ENCODE data around the gene IGFN1.

IGFN1 gene

DNA sequence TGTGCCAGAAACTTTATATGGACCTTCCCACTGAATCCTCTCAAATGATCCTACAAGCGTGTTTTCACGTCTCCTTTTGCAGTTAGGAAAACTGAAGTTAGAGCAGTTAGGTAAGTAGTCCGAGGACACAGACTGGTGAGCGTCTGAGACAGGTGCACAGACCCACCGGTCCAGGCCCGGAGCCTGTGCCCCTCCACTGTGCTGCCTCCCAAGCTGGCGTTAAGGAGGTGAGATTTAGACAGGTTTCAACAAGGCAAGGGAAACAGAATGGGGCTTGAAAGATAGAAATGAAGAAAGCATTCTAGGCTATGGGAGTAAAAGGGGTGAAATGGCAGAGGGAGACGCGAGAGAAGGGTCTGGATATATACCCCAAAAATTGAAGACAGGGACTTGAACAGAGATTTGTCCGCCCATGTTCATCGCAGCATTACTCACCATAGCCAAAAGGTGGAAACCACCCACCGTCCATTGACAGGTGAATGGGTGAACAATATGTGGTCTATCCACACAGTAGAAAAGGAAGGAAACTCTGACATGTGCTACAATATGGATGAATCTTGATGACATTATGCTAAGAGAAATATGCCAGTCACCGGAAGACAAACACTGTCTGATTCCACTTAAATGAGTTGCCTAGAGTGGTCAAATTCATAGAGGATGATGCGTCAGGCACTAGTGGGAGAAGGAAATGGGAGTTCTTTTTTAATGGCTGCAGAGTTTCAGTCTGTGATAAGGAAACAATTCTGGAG, 77.0 kb downstream of the IGFN1 start:
- no peak for DNase-seq

DNA sequence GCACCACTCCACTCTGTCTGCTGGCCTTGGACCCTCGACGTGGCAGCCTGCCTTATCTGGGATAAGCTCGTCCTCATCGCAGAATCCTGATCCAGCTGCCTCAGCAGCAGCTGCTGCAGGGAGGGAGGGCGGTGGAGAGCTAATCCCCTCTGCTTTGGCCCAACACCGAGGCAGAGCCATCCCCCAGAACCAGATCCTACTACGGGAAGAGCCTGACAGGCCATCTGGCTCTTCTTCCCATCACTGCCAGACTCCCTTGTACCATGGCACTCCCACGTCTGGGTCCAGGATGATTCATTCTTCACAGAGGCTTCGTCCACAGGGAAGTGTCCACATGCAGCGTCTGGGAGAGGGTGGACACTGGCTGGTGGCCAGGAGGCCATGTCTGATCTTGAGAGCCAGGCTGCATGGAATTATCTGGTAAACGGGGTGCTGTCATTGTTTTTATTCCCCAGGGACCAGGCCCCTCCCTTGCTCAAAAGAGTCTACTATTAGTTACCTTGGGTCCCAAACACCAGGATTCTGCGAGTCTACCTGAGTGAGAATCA, 78.1 kb downstream of the IGFN1 start:
- no peak for DNase-seq

DNA sequence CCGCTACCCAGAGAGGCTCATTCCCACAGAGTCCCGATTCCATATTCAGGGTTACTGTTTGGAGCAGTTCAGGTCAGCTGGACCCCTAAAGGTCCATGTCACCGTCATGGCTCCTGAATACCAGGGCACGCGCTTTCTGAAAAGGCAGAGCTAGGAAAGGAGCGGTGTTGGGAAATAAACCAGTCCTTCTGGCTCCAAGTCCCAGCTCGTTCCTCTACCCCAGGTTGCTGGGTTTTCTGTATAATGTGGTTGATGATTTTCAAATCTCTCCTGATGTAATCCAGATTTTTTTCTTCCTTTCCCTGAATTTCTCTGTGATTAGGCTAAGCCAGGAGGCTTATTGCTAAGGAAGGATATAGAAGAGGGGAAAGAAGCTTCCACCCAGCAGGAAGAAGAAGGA, 78.7 kb downstream of the IGFN1 start:
- DNase-seq = no peak

DNA sequence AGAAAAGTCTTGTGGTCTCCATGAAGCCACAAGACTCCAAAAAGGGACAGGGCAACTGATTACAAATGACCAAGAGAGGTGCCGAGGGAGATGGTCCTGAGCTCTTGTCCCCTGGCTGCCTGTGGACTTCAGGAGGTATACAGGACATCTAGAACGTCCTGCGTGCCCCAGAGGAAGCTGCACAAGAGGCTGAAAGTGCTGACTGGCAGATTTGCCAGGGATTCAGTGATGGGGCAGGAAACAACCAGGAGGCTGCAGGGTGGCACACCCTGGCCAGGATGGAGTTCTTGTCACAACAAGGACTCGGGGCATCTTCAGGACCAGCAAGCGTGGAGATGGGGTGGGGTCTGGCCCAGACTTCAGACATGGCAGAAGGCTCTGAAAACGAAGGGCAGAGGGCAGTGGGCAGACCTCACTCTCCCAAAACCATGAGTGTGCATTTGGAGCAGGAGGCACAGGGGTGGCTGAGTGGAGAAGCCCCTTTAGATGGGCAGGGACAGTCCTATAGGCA, 79.3 kb downstream of the IGFN1 start:
- DNase-seq = no peak

DNA sequence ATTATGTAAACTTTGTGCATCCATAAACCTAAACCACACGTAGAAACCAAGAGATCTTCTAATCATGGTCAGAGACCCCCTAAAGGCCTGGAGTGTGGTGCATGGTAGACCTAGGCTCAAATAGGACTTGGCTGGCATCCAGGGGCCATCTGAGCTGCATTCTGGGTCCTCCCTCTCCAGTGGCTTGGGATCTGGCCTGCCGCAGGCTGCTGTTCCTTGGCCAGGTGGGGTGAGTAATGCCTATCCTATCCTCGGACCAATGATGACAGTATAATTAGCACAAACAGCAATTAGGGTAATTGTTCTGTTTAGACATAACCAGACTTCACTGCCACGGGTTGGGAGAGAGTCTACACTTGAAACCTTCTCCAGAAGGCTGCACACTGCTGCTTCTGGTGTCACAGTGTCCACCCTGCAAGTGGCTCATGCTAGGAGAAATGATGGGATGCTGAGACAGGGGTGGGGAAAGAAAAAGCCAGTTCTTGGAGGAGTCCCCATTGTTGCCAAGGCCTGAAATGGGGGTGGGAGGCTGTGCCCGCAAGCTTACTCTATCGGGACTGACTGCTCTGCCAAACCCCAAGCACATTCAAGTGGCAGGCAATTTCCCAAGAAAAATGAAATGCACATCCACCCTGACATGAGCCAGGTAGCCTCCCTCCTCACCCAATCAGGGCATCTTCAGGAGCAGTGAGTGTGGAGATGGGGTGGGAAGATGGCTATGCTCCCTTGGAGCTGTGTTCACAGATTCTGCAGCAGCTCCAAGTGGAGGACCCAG, 80.2 kb downstream of the IGFN1 start:
- DNase-seq = no peak

DNA sequence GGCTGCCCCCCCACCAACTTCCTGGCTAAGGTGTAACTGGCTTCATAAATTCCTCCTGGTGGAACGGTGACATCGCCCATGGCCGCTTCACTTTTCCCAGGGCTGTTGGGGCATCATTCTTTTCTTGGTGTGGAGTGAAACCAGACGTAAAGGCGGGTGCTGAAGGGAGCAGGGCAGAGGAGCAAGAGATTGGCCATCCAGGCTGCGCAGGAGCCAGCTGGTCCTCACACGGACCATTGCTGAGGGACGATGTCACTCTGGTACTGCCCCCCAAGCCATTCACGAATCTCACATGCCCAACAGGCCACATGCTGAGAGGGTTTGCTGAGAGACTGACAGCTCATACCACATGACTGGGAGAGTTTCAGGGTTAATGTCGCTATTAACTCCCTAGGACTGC, 82.2 kb downstream of the IGFN1 start:
- DNase-seq = no peak

DNA sequence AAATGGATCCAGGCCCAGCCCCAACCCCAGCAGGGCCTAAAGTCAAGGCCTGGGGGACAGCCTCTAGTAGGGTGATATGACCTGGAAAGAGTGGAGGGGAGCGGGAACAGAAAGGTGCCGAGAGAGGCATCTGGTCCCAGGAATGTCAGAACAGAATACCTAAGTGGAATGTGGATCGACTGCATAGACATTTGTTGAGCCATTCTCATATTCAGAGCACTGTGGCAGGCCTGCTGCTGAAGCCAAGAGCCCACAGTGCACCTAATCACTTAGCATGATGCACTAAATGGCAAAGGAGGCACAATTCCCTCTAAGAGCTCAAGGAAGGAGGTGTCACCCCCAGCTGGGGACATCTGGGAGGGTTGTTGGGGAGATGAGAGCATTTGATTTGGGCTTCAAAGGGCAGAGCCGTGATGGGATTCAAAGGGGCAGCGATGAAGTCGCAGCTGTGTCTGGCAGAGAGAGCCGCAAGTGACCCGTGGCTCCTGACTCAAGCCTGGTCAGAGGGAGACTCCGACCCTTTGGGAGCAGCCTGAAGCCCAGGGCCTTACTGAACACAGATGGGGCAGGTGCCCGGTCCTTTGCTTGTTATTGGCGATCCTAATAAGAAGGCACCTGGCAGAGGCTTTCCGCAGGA, 84.1 kb downstream of the IGFN1 start:
- DNase-seq = no peak

DNA sequence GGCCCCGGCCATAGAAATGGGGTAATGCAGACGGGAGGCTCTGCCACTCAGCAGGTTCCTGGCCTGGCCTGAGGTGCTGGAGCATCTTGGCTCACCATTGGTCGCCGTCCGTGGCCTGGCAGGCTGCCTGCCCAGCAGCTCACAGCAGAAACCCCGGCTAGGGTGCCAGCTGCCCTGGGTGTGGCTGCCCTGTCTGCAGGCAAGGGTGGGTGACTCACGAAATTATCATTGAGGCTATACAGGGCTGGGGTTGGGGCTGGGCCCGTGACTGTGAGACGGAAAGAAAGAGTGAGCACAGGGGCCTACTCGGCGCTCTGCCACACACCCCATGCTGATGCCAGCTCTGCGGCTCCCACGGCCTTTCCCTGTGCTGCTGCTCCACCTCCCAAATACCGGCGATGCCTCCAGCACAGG, 84.6 kb downstream of the IGFN1 start:
- no peak for DNase-seq

DNA sequence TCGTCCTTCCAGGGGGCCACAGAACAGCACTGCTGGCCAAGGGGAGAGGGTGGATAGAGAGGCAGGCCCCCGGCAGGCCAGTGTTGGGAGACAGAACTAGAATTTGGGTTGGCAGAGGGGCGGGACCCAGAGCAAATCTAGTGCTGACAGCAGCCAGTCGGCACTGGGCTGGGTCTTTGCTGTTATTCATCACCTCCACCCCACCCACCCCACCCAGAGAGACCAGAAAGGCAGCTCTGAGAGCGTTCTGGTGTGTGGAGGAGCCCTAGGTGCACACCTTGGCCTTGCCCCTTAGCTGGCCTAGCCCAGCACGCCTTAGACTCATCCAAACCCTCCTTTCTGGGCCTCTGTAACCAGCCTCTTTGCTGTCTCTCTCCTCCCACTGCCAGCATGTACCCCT, 86.3 kb downstream of the IGFN1 start:
- DNase-seq = no peak

DNA sequence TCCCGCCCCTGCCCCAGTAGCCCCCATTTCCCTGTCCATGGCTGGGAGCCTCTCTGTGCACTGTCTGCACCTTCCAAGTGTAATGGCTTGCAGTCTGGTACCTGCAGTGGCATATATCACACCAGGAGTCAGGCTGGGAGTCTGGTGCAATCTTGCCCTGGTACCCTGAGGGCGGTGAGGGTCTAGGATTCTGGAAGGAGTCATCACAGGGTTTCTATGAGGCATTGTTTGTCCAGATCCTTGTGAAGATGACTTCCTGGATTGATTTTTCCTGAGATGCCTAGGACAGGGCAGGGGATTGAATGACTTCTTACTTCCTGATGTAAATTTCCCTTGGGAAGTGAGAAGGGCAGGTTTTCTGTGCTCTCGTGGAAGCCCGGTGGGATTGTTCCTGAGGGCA, 86.8 kb downstream of the IGFN1 start:
- no peak for DNase-seq

All from T-helper 9 cell (primary cell).